BJ (cell line): Measurements from ENCODE around the gene ZBTB24. TPM values are rescaled to one million over a fixed set of nuclear protein-coding genes. Genes with fewer than 3 reads are reported as not detected.
"Not testable (repeated sequence)": the region's sequence is repeated elsewhere in the genome, so short reads cannot be mapped to it uniquely, and the experiment has no call there.

Experiments used
- CTCF ChIA-PET: fragments of 350-600 bp; formaldehyde crosslinking; extraction: SDS; loops from one replicate; lab custom pipeline; 2021; ENCODE audit warnings: antibody characterized with exemption, inconsistent platforms; lab: Yijun Ruan, JAX
- POLR2A ChIA-PET: fragments of 300-600 bp; sonication (Branson Sonifier 250); formaldehyde crosslinking; extraction: SDS; loops from one replicate; lab custom pipeline; 2021; ENCODE audit warnings: antibody characterized with exemption; lab: Charles Lee
- DNase-seq: peaks from one replicate; pipeline ENCODE4 v3.0.0-alpha.2; 2011; ENCODE audit warnings: low read depth
- H3K27me3 ChIP-seq: 2 replicates; pipeline ENCODE4 v1.6.0; 2011; ENCODE audit warnings: low read length; ENCODE audit not compliant: control insufficient read depth, insufficient read depth
- H3K36me3 ChIP-seq: 2 replicates; pipeline ENCODE4 v1.5.1; 2011; ENCODE audit warnings: low read length; ENCODE audit not compliant: control insufficient read depth, insufficient read depth
- H3K4me3 ChIP-seq: 2 replicates; pipeline ENCODE4 v1.5.1; 2011; ENCODE audit warnings: low read depth, mild to moderate bottlenecking, control low read depth, low read length
- CTCF ChIP-seq: IDR thresholded peaks from 2 replicates; pipeline ENCODE4 v1.5.1; 2011; ENCODE audit warnings: low read depth, mild to moderate bottlenecking, control low read depth, inconsistent platforms, low read length, moderate library complexity; ENCODE audit not compliant: insufficient read depth
- polyA plus RNA-seq: library from polyadenylated mRNA; depleted of rRNA; stranded (reverse); fragments of >200 nt; gene quantifications from 2 replicates; pipeline ENCODE4 v1.2.3, GENCODE V29; 2011

The ZBTB24 gene
- polyA plus RNA-seq, 1 experiment, result 3.0 TPM

DNA sequence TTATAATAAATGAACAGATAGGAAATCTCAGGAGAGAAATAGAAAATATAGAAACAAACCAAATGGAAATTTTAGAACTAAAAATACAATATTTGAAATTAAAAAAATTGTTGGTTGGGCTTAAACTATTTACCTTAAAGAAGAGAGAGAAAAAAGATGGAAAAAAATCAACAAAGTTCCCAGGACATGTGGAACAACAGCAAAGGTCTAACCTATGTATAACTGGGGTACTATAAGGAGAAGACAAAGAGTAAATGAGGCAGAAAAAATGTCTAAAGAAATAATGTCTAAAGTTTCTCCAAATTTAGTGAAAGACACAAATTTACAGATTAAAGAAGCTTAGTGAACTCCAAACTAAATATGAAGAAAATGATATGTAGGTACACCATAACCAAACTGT lies 41.1 kb upstream of the ZBTB24 start:
- DNase-seq, result no peak
- ChIA-PET POLR2A (no interaction called here), CTCF (interaction anchor here (1.1 kb wide), 1 partner anchor 516 kb away, joined by 3 read pairs; no protein-coding TSS in a partner anchor)
- TF ChIP-seq CTCF, result no peak
- no peaks in the 10 kb centered on the region for H3K36me3 ChIP-seq
- H3K27me3 ChIP-seq, result no peaks in the 10 kb centered on the region
- H3K4me3 ChIP-seq, result no peak overlapping the region

- Histone ChIP-seq H3K27me3 (no peaks in the 10 kb centered on the region), H3K36me3 (no peaks in the 10 kb centered on the region), H3K4me3 (no peak overlapping the region)
- POLR2A ChIA-PET, result no interaction called here
- DNase-seq, result no peak
- no peak for TF ChIP-seq CTCF
- CTCF ChIA-PET, result no interaction called here
These were observed 40.5 kb upstream of the ZBTB24 start for GRCh38 chr6:109523478-109523877.

DNA sequence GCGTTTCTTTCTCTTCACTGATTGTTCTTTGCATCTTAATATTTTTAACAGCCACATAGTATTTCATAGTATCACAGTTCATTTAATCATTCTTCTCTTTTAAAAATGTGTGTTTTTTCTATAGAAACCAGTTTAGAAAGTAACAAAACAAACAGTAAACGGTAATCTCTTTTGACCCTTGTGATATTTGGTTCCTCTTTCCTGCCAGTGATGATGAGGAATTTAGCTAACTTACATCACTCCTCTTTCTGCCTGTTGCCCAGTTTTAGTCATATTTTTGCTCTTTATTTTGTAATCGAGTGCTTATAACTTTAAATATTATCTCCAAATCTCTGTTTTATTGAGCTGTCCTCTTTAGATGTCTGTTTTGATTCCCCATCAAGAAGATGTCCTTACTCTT lies 38.1 kb upstream of the ZBTB24 start:
- CTCF ChIA-PET, result no interaction called here
- POLR2A ChIA-PET, result no interaction called here
- no peaks in the 10 kb centered on the region for H3K36me3 ChIP-seq
- H3K4me3 ChIP-seq, result no peak overlapping the region
- TF ChIP-seq CTCF, result no peak
- no peak for DNase-seq
- H3K27me3 ChIP-seq, result no peaks in the 10 kb centered on the region

GRCh38 chr6:109519647-109520046 lies 36.6 kb upstream of the ZBTB24 start:
- POLR2A ChIA-PET, H3K27me3 ChIP-seq, CTCF ChIA-PET, H3K36me3 ChIP-seq, DNase-seq, H3K4me3 ChIP-seq: not testable (repeated sequence)

DNA sequence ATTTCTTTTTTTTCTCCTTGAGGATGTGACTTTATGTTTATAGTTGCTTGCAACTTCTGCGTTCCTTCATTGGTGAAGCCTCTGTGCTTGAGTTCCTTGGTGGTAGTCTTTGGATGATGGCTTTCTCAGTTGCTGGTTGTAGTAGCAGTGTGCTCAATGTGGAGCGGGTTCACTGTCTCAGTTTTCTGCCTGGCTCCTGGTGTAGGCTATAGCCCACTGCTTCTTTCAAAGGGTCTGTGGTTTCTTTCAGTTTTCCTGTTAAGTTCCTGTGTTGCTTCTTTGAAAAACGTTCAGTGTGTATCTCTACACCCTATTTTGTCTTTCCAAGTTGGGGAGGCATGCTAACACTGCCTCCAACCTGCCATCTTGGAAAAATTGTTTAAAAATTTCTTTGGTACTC lies 33.9 kb upstream of the ZBTB24 start:
- POLR2A ChIA-PET, result no interaction called here
- CTCF ChIA-PET, result no interaction called here
- Histone ChIP-seq H3K36me3 (no peaks in the 10 kb centered on the region), H3K4me3 (no peak overlapping the region), H3K27me3 (no peaks in the 10 kb centered on the region)
- no peak for DNase-seq
- no peak for TF ChIP-seq CTCF

GRCh38 chr6:109515781-109516409 lies 32.9 kb upstream of the ZBTB24 start:
- ChIA-PET POLR2A (no interaction called here), CTCF (interaction anchor here (1.0 to 1.2 kb wide), 3 partner anchors 11 to 537 kb away, joined by 3 read pairs; no protein-coding TSS in a partner anchor)
- TF ChIP-seq CTCF, result no peak
- DNase-seq, result no peak
- Histone ChIP-seq H3K36me3 (no peaks in the 10 kb centered on the region), H3K4me3 (no peak overlapping the region), H3K27me3 (no peaks in the 10 kb centered on the region)
